GM12878 (cell line): Measurements from ENCODE around the gene TCF7.

Experiments used
- CTCF ChIP-seq, 3 experiments: IDR thresholded peaks in 2 of 3; conservative IDR thresholded peaks in 1 of 3; 2 replicates each; pipeline ENCODE4 v1.5.1; 2011; ENCODE audit warnings: low read depth in 3 of 3, low read length in 3 of 3, mild to moderate bottlenecking in 3 of 3, control low read depth in 2 of 3, moderate library complexity in 2 of 3, inconsistent platforms in 1 of 3, mixed read lengths in 1 of 3; ENCODE audit not compliant: control insufficient read depth in 2 of 3, insufficient read depth in 1 of 3; ENCODE audit errors: extremely low read depth in 1 of 3
- MAX ChIP-seq: IDR thresholded peaks from 2 replicates; pipeline ENCODE4 v1.6.1; 2012; ENCODE audit warnings: low read depth, low read length, improper control_type of control experiment
- REST ChIP-seq: IDR thresholded peaks from 2 replicates; pipeline ENCODE4 v1.6.1; 2012; ENCODE audit warnings: mild to moderate bottlenecking, low read depth, low read length
- YY1 ChIP-seq: IDR thresholded peaks from 2 replicates; pipeline ENCODE4 v1.6.1; 2011; ENCODE audit warnings: low read depth, mild to moderate bottlenecking, low read length

- TF ChIP-seq YY1 (no peak), REST (no peak), MAX (no peak), CTCF (IDR thresholded peaks at IDR 0.05 in 2 of 3, conservative IDR thresholded peaks at IDR 0.05 in 1 of 3; ENCODE audit: control insufficient read depth in 2 of 3, extremely low read depth in 1 of 3, insufficient read depth in 1 of 3, low read depth in 3 of 3, low read length in 3 of 3) (no peak)
Measured at GRCh38 chr5:134095887-134096589, 18.4 kb upstream of the TCF7 start.
